Skeletal muscle tissue (tissue), 4 donors: Measurements from ENCODE around the gene PARP1. TPM values are rescaled to one million over a fixed set of nuclear protein-coding genes. Genes with fewer than 3 reads are reported as not detected.
"Not testable (repeated sequence)": the region's sequence is repeated elsewhere in the genome, so short reads cannot be mapped to it uniquely, and the experiment has no call there.

Experiments used
- H3K27ac ChIP-seq: one replicate; pipeline ENCODE4 v1.7.0; 2013; ENCODE audit warnings: mild to moderate bottlenecking, low read depth, low read length, inconsistent platforms
- H3K27me3 ChIP-seq, 3 donors: one replicate each; pipeline ENCODE4 v1.7.0; 2013; ENCODE audit warnings: low read length in 3 of 3; ENCODE audit not compliant: control insufficient read depth in 3 of 3, insufficient read depth in 3 of 3
- H3K36me3 ChIP-seq, 3 donors: one replicate each; pipeline ENCODE4 v1.7.0; 2013; ENCODE audit warnings: low read length in 3 of 3; ENCODE audit not compliant: control insufficient read depth in 3 of 3, insufficient read depth in 3 of 3
- H3K4me1 ChIP-seq, 3 donors: one replicate each; pipeline ENCODE4 v1.7.0; 2013; ENCODE audit warnings: low read length in 3 of 3, mild to moderate bottlenecking in 3 of 3; ENCODE audit not compliant: control insufficient read depth in 3 of 3, insufficient read depth in 3 of 3
- H3K4me3 ChIP-seq, 3 donors: one replicate each; pipeline ENCODE4 v1.7.0; 2013; ENCODE audit warnings: low read length in 3 of 3
- H3K9ac ChIP-seq, 3 donors: one replicate each; pipeline ENCODE4 v1.7.0; 2013; ENCODE audit warnings: low read length in 3 of 3, mild to moderate bottlenecking in 3 of 3, moderate library complexity in 2 of 3, low read depth in 1 of 3
- H3K9me3 ChIP-seq, 3 donors: one replicate each; pipeline ENCODE4 v1.7.0; 2013; ENCODE audit warnings: low read length in 3 of 3; ENCODE audit not compliant: control insufficient read depth in 3 of 3
- total RNA-seq: library from RNA; depleted of rRNA; stranded (reverse); fragments of >200 nt; gene quantifications from one replicate; pipeline ENCODE4 v1.2.3, GENCODE V29; 2014
- donor health status: Osteomylitis.

Gene PARP1
- total RNA-seq, 1 donor from 2014 or later: 94.5 TPM

GRCh38 chr1:226431898-226432297, 24.0 kb upstream of the PARP1 start:
- H3K27ac ChIP-seq, H3K9ac ChIP-seq, H3K27me3 ChIP-seq, H3K36me3 ChIP-seq, H3K4me1 ChIP-seq, H3K4me3 ChIP-seq, H3K9me3 ChIP-seq: not testable (repeated sequence)

GRCh38 chr1:226429858-226430715, 22.2 kb upstream of the PARP1 start:
- Histone ChIP-seq H3K9ac (no peak overlapping the region), H3K36me3 (no peaks in the 10 kb centered on the region), H3K27me3 (peaks cover 0 to 6% (median 2%) of the 10 kb centered on the region in 3 donors), H3K27ac (no peak overlapping the region), H3K4me1 (no peaks in the 10 kb centered on the region), H3K9me3 (no peaks in the 10 kb centered on the region), H3K4me3 (no peak overlapping the region)

- no peak overlapping the region for H3K27ac ChIP-seq
- H3K4me1 ChIP-seq: no peaks in the 10 kb centered on the region
- peaks cover 0 to 6% (median 2%) of the 10 kb centered on the region in 3 donors for H3K27me3 ChIP-seq
- no peak overlapping the region for H3K9ac ChIP-seq
- H3K36me3 ChIP-seq: no peaks in the 10 kb centered on the region
- no peaks in the 10 kb centered on the region for H3K9me3 ChIP-seq
- H3K4me3 ChIP-seq: no peak overlapping the region
Observed at GRCh38 chr1:226428791-226429461, 21.0 kb upstream of the PARP1 start.

- Histone ChIP-seq H3K27me3 (peaks cover 0 to 6% (median 2%) of the 10 kb centered on the region in 3 donors), H3K9ac (no peak overlapping the region), H3K9me3 (no peaks in the 10 kb centered on the region), H3K36me3 (no peaks in the 10 kb centered on the region), H3K4me3 (no peak overlapping the region), H3K27ac (no peak overlapping the region), H3K4me1 (no peaks in the 10 kb centered on the region)
Observed at GRCh38 chr1:226428348-226428747, 20.5 kb upstream of the PARP1 start.

GRCh38 chr1:226427131-226427530, 19.2 kb upstream of the PARP1 start:
- Histone ChIP-seq H3K27ac (no peak overlapping the region), H3K9ac (no peak overlapping the region), H3K4me1 (no peaks in the 10 kb centered on the region), H3K27me3 (peaks cover 0 to 6% (median 2%) of the 10 kb centered on the region in 3 donors), H3K9me3 (no peaks in the 10 kb centered on the region), H3K36me3 (no peaks in the 10 kb centered on the region), H3K4me3 (no peak overlapping the region)

- H3K4me3 ChIP-seq, H3K9ac ChIP-seq, H3K36me3 ChIP-seq, H3K27me3 ChIP-seq, H3K9me3 ChIP-seq, H3K4me1 ChIP-seq, H3K27ac ChIP-seq: not testable (repeated sequence)
Observed at GRCh38 chr1:226426395-226426794, 18.5 kb upstream of the PARP1 start.

- no peak overlapping the region for H3K27ac ChIP-seq
- H3K9ac ChIP-seq: no peak overlapping the region
- no peaks in the 10 kb centered on the region for H3K4me1 ChIP-seq
- H3K36me3 ChIP-seq: no peaks in the 10 kb centered on the region
- no peak overlapping the region for H3K4me3 ChIP-seq
- H3K27me3 ChIP-seq: peaks cover 0 to 6% (median 2%) of the 10 kb centered on the region in 3 donors
- H3K9me3 ChIP-seq: no peaks in the 10 kb centered on the region
Observed at GRCh38 chr1:226425431-226426031, 17.6 kb upstream of the PARP1 start.

- no peaks in the 10 kb centered on the region for H3K9me3 ChIP-seq
- no peak overlapping the region for H3K4me3 ChIP-seq
- H3K27ac ChIP-seq: no peak overlapping the region
- H3K36me3 ChIP-seq: no peaks in the 10 kb centered on the region
- no peaks in the 10 kb centered on the region for H3K4me1 ChIP-seq
- peaks cover 0 to 9% (median 0%) of the 10 kb centered on the region in 3 donors for H3K27me3 ChIP-seq
- no peak overlapping the region for H3K9ac ChIP-seq
Observed at GRCh38 chr1:226425004-226425378, 17.1 kb upstream of the PARP1 start.

- no peaks in the 10 kb centered on the region for H3K9me3 ChIP-seq
- no peaks in the 10 kb centered on the region for H3K4me1 ChIP-seq
- no peak overlapping the region for H3K9ac ChIP-seq
- no peaks in the 10 kb centered on the region for H3K36me3 ChIP-seq
- no peak overlapping the region for H3K4me3 ChIP-seq
- peaks cover 0 to 9% (median 0%) of the 10 kb centered on the region in 3 donors for H3K27me3 ChIP-seq
- no peak overlapping the region for H3K27ac ChIP-seq
Observed at GRCh38 chr1:226424221-226425003, 16.5 kb upstream of the PARP1 start.
